Spleen (tissue), 11 donors: ENCODE data around the gene TNFAIP8. TPM values are rescaled to one million over a fixed set of nuclear protein-coding genes. Genes with fewer than 3 reads are reported as not detected.

Source experiments
- DNase-seq: peaks from one replicate; pipeline ENCODE4 v3.0.0-alpha.2; 2020
- H3K27ac ChIP-seq, 8 donors: fragments of 200-600 bp; sonication (generic) in 7 of 8; 1 replicate in 4 of 8; 2 replicates in 4 of 8; pipeline versions ENCODE4 v1.5.0 to v1.8.0; 2016 to 2021; ENCODE audit warnings: inconsistent platforms in 4 of 8, mild to moderate bottlenecking in 4 of 8, moderate library complexity in 1 of 8
- H3K27me3 ChIP-seq, 7 donors: fragments of 200-600 bp; sonication (generic) in 6 of 7; replicated peaks in 1 of 7; 1 replicate in 4 of 7; 2 replicates in 3 of 7; pipeline versions ENCODE4 v1.5.0 to v1.8.0; 2016 to 2021; ENCODE audit warnings: inconsistent platforms in 3 of 7, mild to moderate bottlenecking in 1 of 7
- H3K36me3 ChIP-seq, 6 donors: fragments of 200-600 bp; sonication (generic) in 5 of 6; 1 replicate in 4 of 6; 2 replicates in 2 of 6; pipeline versions ENCODE4 v1.5.0 to v1.8.0; 2016 to 2021; ENCODE audit warnings: inconsistent platforms in 2 of 6
- H3K4me1 ChIP-seq, 6 donors: fragments of 200-600 bp; sonication (generic) in 5 of 6; 1 replicate in 3 of 6; 2 replicates in 3 of 6; pipeline versions ENCODE4 v1.5.0 to v1.8.0; 2016 to 2021; ENCODE audit warnings: inconsistent platforms in 3 of 6
- H3K4me3 ChIP-seq, 8 donors: fragments of 200-600 bp; sonication (generic) in 7 of 8; 1 replicate in 4 of 8; 2 replicates in 4 of 8; pipeline versions ENCODE4 v1.5.0 to v1.8.0; 2016 to 2021; ENCODE audit warnings: inconsistent platforms in 4 of 8, mild to moderate bottlenecking in 4 of 8, moderate library complexity in 2 of 8
- H3K9me3 ChIP-seq, 8 donors: fragments of 200-600 bp; sonication (generic) in 7 of 8; 1 replicate in 4 of 8; 2 replicates in 4 of 8; pipeline versions ENCODE4 v1.5.0 to v1.8.0; 2016 to 2021; ENCODE audit warnings: inconsistent platforms in 4 of 8
- CTCF ChIP-seq, 11 experiments: fragments of 200-600 bp in 7 of 11; fragments of 450-650 bp in 4 of 11; sonication (generic) in 4 of 11; IDR thresholded peaks in 8 of 11; conservative IDR thresholded peaks in 3 of 11; 1 replicate in 7 of 11; 2 replicates in 4 of 11; pipeline versions ENCODE4 v1.4.0 to v1.8.0; 2016 to 2021; ENCODE audit warnings: antibody characterized with exemption in 11 of 11, inconsistent platforms in 4 of 11, mild to moderate bottlenecking in 1 of 11
- POLR2A ChIP-seq, 3 donors: fragments of 450-650 bp; IDR thresholded peaks; one replicate each; pipeline ENCODE4 v1.5.1; 2017; ENCODE audit warnings: antibody characterized with exemption in 3 of 3, mild to moderate bottlenecking in 1 of 3
- POLR2AphosphoS5 ChIP-seq, 3 donors: sonication (generic); formaldehyde crosslinking; IDR thresholded peaks; one replicate each; pipeline ENCODE4 v1.5.1; 2017; ENCODE audit warnings: antibody characterized with exemption in 3 of 3
- WGBS, 5 donors: extraction: QIAGEN DNeasy Blood & Tissue Kit in 3 of 5; methylation state at CpG; one replicate each; pipeline versions ENCODE4 v1.1.5 to v1.1.7; 2013 to 2018; 5-methylcytosine and 5-hydroxymethylcytosine counted together
- intact Hi-C: fragments of 100-400 bp; cut with DNase I; formaldehyde crosslinking; loops from one replicate; pipeline ENCODE4 v1.15.0; 2023; ENCODE audit warnings: low total_unique reads
- polyA plus RNA-seq, 3 donors: library from polyadenylated mRNA; stranded (reverse); fragments of 200-250 nt; gene quantifications; one replicate each; pipeline ENCODE4 v1.2.1, GENCODE V29; 2013
- total RNA-seq, 7 donors: library from RNA; depleted of rRNA in 3 of 7; stranded (reverse); fragments of >200 nt in 3 of 7; fragmentation: NEBNext Ultra II Directional in 4 of 7; extraction: Animal tissue kit (Norgen Biotek cat#: 25700) in 4 of 7; gene quantifications; one replicate each; pipeline versions ENCODE4 v1.1.0 to v1.2.1, GENCODE V29; 2016 to 2021
- donor health status: healthy with polysubstance abuse.
- donor health status: DM: no; HTN: no; CAD: no; lungs with moderate emphysema.
- donor health status: DM: no; HTN: no; CAD: no.
- donor health status: Bipolar disorder and iron deficiency.
- donor health status: healthy.
- donor health status: DM: no; HTN: no; CAD: no.
- donor health status: DM: yes; HTN: yes; CAD: no.

Gene TNFAIP8
- total and polyA plus RNA-seq, 10 donors: 71.1 to 123 (median 101) TPM

- DNase-seq: no peak
- no peaks in the 10 kb centered on the region for H3K27me3 ChIP-seq
- peak overlapping the region in 4 of 8 donors; percentile 1 to 33 (median 18) for H3K27ac ChIP-seq
- peaks cover 0 to 21% (median 0%) of the 10 kb centered on the region in 6 donors for H3K36me3 ChIP-seq
- H3K4me1 ChIP-seq: peaks cover 18 to 100% (median 62%) of the 10 kb centered on the region in 6 donors
- no peaks in the 10 kb centered on the region for H3K9me3 ChIP-seq
- intact Hi-C loops: no loop called here
- H3K4me3 ChIP-seq: no peak overlapping the region
- TF ChIP-seq CTCF (IDR thresholded peaks at IDR 0.05 in 8 of 11, conservative IDR thresholded peaks at IDR 0.05 in 3 of 11): no peak
- no peak for TF ChIP-seq POLR2AphosphoS5 (IDR thresholded peaks at IDR 0.05)
- TF ChIP-seq POLR2A (IDR thresholded peaks at IDR 0.05): no peak
- 91 to 96% (median 94%) methylated on average over 2 of the region's 2 CpGs for WGBS, 5 donors
Observed at GRCh38 chr5:119379096-119379495, 23.3 kb downstream of the TNFAIP8 start.

- intact Hi-C loops: no loop called here
Observed at GRCh38 chr5:119379942-119380547, 24.2 kb downstream of the TNFAIP8 start.

GRCh38 chr5:119382169-119382568, 26.4 kb downstream of the TNFAIP8 start:
- DNase-seq: no peak
- no peaks in the 10 kb centered on the region for H3K27me3 ChIP-seq
- intact Hi-C loops: no loop called here
- no peaks in the 10 kb centered on the region for H3K9me3 ChIP-seq
- peaks cover 0 to 8% (median 0%) of the 10 kb centered on the region in 6 donors for H3K36me3 ChIP-seq
- WGBS, 5 donors: 52 to 81% (median 71%) methylated on average over 3 of the region's 3 CpGs
- H3K4me3 ChIP-seq: no peak overlapping the region
- H3K4me1 ChIP-seq: peaks cover 40 to 100% (median 86%) of the 10 kb centered on the region in 6 donors
- TF ChIP-seq CTCF (IDR thresholded peaks at IDR 0.05 in 8 of 11, conservative IDR thresholded peaks at IDR 0.05 in 3 of 11) (no peak), POLR2A (IDR thresholded peaks at IDR 0.05) (no peak), POLR2AphosphoS5 (IDR thresholded peaks at IDR 0.05) (no peak)
- peak overlapping the region in 2 of 8 donors; percentile 13 to 36 for H3K27ac ChIP-seq

More at GRCh38 chr5:119379942-119380547, 24.2 kb downstream of the TNFAIP8 start:
- peaks cover 0 to 13% (median 0%) of the 10 kb centered on the region in 6 donors for H3K36me3 ChIP-seq
- H3K27me3 ChIP-seq: no peaks in the 10 kb centered on the region
- H3K27ac ChIP-seq: peak overlapping the region in 3 of 8 donors; percentile 31 to 45 (median 33)
- H3K9me3 ChIP-seq: no peaks in the 10 kb centered on the region
- no peak overlapping the region for H3K4me3 ChIP-seq
- peaks cover 25 to 100% (median 67%) of the 10 kb centered on the region in 6 donors for H3K4me1 ChIP-seq
- WGBS, 5 donors: 94 to 97% (median 95%) methylated on average over 2 of the region's 2 CpGs
- no peak for DNase-seq
- no peak for TF ChIP-seq POLR2A (IDR thresholded peaks at IDR 0.05)
- no peak for TF ChIP-seq CTCF (IDR thresholded peaks at IDR 0.05 in 8 of 11, conservative IDR thresholded peaks at IDR 0.05 in 3 of 11)
- no peak for TF ChIP-seq POLR2AphosphoS5 (IDR thresholded peaks at IDR 0.05)

- TF ChIP-seq CTCF (IDR thresholded peaks at IDR 0.05 in 8 of 11, conservative IDR thresholded peaks at IDR 0.05 in 3 of 11): no peak
- TF ChIP-seq POLR2AphosphoS5 (IDR thresholded peaks at IDR 0.05): no peak
- TF ChIP-seq POLR2A (IDR thresholded peaks at IDR 0.05): no peak
- intact Hi-C loops: no loop called here
- no peaks in the 10 kb centered on the region for H3K27me3 ChIP-seq
- H3K4me1 ChIP-seq: peaks cover 45 to 100% (median 89%) of the 10 kb centered on the region in 6 donors
- peak overlapping the region in 1 of 8 donors; percentile 36 for H3K27ac ChIP-seq
- DNase-seq: no peak
- 88 to 98% (median 93%) methylated on average over 1 of the region's 1 CpG for WGBS, 5 donors
- H3K36me3 ChIP-seq: peaks cover 0 to 8% (median 0%) of the 10 kb centered on the region in 6 donors
- no peaks in the 10 kb centered on the region for H3K9me3 ChIP-seq
- no peak overlapping the region for H3K4me3 ChIP-seq
Observed at GRCh38 chr5:119383008-119383407, 27.2 kb downstream of the TNFAIP8 start.
